Panc1 (cell line): ENCODE measurements around the gene DPY19L1.
"Not testable (repeated sequence)": the region's sequence is repeated elsewhere in the genome, so short reads cannot be mapped to it uniquely, and the experiment has no call there.

Experiments used
- CTCF ChIP-seq: fragments of 450-650 bp; IDR thresholded peaks from 2 replicates; pipeline ENCODE4 v1.5.1; 2017; ENCODE audit warnings: mild to moderate bottlenecking
- POLR2AphosphoS5 ChIP-seq: IDR thresholded peaks from 2 replicates; pipeline ENCODE4 v1.6.1; 2012; ENCODE audit warnings: mild to moderate bottlenecking, low read depth, low read length, moderate library complexity
- REST ChIP-seq, 2 experiments: IDR thresholded peaks; 2 replicates each; pipeline ENCODE4 v1.6.1; 2011 to 2012; ENCODE audit warnings: low read depth in 2 of 2, control low read depth in 1 of 2, low read length in 1 of 2, mild to moderate bottlenecking in 1 of 2, moderate library complexity in 1 of 2; ENCODE audit not compliant: insufficient read depth in 1 of 2
- TCF7L2 ChIP-seq: IDR thresholded peaks from 2 replicates; pipeline ENCODE4 v1.6.1; 2011; ENCODE audit warnings: mild to moderate bottlenecking, low read depth, low read length, inconsistent platforms

- not testable (repeated sequence) for TF ChIP-seq CTCF; REST (IDR thresholded peaks at IDR 0.05; ENCODE audit: insufficient read depth in 1 of 2, low read depth in 2 of 2, low read length in 1 of 2); TCF7L2; POLR2AphosphoS5
Measured at GRCh38 chr7:35043301-35043700, 6.0 kb upstream of the DPY19L1 start.
